ENCODE measurements around the gene TM4SF4.

- TF ChIP-seq CTCF (IDR thresholded peaks at IDR 0.05; ENCODE audit: insufficient read depth, low read length, poor library complexity, severe bottlenecking): no peak
- TF ChIP-seq EZH2phosphoT487 (conservative IDR thresholded peaks at IDR 0.05; ENCODE audit: low read length): no peak
Measured at GRCh38 chr3:149511040-149511626, 36.6 kb downstream of the TM4SF4 start.

Measured in SU-DHL-6 (cell line).